NCI-H524 treated with DMSO at 0.1 percent for 48 hours (cell line): ENCODE data around the gene HIPK2.

Experiments
- DNase-seq: peaks from one replicate; lab custom pipeline; 2025; lab: John Stamatoyannopoulos, UW

Gene HIPK2

DNA sequence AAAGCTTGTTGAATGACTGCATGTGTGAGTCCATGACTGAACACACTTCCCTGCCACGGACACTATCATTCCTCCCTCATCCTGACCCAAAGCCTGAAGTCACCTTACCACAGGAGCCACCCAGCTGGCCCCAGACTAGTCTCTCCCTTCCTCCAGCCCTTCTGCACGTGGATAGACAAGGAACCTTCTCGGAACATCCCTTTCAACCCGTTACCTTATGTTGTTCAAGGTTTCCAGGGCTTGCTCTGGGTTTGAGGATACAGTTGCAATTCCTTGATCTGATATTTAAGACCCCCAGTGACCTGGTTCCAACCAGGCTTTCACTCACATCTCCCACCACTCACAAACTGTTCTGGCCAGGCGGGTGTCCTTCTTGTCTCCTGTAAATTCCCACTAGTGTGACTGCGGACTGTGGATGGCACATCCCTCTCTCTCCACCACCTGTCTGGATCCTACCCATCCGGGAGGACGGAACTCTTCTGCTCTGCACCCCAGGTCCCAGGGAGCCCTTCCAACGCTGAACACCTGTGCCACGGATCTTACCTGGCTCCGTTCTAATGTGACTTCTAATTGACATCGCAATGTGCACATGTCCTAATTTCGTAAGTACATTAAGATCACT is 62.5 kb downstream of the HIPK2 start:
- DNase-seq, result no peak

DNA sequence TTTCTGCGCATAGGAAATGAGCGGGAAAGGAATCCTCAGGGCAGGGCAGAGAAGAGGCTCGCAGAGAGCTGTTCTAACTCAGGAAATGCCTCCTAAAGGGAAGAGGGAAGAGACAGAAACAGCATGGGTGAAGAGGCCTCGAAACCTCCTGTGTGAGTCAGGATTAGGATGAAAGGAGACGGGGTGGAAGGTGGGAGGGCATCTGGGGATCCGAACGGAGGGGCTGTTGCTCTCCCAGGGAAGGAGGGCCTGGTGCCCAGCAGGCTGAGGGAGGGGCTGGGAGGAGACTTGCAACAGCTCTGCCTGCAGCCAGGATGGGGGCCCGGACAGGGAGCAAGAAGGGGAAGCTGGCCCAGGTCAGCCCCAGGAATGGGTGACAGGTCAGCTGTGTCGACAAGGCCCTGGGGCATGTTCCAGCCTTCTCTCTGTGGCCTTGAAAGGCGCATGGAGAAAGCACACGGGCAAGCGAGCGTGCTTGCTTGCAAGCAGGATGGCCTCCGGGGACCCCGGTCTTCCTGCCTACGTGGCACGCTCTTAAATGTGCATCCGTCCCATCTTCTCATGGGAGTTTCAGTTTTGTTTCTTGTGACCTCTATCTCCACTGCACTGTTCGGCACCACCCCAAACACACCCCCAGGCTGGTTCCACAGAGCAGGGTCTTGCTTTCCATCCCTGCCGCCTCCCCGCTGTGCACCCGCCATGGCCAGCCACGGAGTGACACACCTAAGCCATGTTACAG is 63.5 kb downstream of the HIPK2 start:
- DNase-seq, result no peak

DNA sequence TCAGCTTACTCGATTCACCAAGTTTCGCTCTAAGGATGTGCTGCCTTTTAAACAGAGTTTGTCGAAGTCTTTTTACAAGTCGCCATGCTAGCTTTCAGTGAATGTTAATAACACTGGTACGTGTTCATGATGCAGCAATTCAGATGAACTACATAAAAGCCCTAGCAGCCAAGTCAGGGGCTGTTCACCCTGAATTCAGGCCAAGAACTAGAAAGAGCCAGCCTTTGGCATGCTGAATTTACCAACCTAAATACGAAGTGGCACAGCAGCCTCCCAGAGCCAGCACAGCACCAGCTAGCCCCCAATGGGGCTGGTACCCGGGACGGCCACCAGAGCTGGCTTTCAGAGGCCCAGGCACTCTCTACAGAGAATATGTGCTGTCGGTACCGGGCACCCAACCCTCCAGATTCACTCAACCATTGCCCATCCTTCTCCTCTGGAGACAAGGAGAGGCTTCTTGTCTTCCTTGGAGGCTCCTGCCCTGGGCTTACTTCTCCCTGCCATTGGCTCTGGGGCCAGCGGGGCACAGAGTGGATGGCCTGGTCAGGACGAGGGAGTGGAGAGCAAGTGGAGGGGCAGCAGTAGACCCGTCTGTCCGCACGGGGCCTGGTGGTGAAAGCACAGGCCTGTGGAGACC is 64.2 kb downstream of the HIPK2 start:
- DNase-seq, result no peak

DNA sequence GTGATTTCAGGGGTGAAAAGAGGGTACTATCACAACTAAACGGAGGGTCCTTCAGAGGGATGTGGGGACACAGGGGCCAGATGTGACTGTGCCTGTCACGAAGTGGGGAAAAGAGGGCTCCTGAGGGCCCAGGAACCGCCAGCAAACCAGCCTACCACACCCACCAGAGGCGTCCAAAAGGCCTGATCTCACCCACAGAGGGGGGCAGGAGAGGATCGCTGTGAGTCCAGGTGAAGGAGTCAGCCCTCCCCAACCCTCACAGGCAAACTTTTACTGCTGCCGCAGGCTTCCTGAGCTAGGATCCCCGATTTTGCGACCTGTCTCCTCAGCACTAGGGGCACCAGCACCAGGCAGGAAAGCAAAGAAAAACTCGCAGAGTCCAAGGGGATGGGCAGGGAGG is 64.7 kb downstream of the HIPK2 start:
- no peak for DNase-seq

DNA sequence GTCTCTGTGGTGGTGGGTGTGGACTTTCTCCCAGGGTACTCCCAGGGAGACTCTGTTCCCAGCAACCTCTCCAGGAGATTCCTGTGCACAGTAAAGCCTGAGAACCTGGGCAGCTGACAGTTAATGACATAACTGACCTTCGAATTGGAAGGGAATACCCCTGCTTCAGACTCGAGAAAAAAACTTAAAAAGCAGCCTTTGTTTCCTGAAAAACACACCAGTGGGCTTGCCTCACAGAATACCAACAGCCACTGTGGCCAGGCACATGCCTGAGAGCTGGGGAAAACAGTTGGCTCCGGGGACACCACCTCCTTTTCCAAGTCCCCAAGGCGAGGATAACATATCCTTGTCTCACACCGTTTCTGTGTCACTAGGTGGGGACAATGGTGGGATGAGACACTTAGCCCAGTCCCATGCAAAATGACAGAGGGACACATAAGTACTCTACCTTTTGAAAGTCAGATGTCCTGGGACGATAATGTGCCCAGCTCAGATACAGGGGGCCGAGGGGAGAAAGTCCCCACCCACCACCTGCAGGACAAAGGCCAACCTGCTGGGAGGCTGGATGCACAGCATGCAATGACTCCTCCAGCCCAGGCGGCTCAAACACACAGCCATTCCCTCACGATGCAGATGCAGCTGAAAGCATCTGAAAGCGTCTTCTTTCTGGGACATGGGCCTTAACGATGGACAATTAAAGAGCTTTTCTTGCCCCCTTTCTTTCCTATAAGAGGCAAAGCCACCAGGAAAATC is 65.6 kb downstream of the HIPK2 start:
- DNase-seq, result no peak

DNA sequence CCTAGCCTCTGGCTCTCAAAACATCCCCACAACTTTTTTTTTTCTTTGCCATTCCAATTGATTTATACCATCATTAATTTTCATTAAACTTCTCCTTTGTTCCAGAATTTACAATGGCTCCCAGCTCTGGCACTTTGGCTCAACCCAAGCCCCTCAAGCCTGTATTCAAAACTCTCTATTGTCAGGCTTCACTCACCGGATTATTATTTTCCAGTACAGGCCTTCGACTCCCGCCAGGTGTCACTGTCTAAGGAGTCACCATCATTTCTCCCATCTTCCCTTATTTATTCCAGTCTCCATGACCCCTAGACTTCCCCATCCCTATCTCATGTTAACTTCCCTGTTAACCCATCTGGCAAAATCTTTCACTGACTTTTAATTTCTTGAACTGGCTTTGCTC is 67.8 kb downstream of the HIPK2 start:
- DNase-seq, result no peak

DNA sequence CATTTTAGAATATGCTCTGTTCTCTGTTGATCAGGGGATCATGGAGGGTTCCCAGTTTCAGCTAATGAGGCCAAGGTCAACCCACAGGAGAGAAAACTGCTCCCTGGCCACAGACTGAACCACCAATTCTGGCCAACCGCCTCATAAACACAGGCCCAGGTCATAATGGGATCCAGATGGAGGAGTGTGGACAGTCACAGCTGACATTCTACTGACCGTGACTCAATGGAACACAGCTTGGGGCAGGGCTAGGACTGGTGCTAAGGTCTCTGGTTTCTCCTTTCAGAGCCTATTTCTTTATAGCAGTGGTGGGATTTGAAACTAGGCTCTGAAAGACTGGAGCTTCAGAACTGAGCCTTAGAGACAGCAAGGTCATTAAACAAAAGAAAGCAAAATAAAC is 68.3 kb downstream of the HIPK2 start:
- DNase-seq, result no peak

DNA sequence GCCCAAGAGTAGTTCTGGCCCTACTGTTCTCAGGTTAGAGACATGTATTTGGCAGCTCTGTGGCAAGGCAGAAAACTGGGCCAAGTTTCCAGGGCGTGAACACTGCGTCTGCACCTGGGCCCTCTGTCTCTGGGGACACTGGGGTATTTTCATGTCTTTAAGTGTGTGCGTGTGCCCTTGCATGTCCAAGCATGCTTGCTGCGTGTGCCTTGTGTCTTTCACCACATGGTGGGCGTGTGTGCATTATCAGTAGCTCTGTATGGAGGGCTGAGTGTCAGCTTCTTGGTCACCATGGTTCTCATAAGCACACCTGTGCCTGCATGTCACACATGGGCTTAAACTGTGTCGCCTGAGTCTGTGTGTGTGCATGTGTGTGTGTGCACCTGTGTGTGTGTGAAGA is 69.3 kb downstream of the HIPK2 start:
- no peak for DNase-seq

DNA sequence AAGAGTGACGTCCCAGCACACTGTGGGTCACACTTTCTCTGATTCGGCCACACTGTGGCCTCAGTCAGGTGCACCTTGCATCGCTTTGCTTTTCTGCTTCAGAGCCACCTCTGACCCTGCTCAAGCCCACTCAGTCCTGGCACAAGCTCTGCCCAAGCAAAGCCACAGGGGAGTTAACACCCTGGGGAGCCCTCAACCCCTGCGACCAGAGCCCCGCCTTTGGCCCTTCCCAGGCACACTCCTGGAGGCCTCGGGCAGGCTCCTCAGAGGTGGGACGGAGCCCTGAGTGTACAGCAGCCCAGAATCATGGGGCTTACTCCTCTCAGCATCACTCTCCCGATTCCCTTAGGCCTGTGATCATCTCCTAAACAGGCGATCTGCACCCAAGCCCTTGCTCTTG is 71.0 kb downstream of the HIPK2 start:
- no peak for DNase-seq

DNA sequence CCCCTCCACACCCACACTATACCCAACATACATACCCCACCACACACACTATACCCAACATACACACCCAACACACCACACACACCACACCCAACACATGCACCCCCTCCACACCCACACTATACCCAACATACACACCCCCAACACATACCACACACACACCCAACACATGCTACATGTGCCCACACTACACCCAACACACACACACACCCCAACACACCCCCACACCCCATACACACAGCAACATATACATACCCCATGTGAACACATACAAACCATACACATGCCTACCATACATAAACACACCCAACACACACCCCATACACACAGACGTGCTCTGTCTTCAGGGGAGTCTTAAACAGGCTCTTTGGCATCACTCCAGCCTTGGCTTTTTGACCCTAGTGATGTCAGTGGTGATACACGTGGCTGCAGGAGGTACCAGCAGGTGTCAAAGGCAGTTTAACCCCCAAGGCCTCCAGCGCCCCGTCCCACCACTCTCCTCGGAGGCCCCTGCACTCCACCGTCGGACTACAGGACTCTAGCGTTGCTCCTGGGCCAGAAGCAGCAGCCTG is 73.4 kb downstream of the HIPK2 start:
- no peak for DNase-seq

DNA sequence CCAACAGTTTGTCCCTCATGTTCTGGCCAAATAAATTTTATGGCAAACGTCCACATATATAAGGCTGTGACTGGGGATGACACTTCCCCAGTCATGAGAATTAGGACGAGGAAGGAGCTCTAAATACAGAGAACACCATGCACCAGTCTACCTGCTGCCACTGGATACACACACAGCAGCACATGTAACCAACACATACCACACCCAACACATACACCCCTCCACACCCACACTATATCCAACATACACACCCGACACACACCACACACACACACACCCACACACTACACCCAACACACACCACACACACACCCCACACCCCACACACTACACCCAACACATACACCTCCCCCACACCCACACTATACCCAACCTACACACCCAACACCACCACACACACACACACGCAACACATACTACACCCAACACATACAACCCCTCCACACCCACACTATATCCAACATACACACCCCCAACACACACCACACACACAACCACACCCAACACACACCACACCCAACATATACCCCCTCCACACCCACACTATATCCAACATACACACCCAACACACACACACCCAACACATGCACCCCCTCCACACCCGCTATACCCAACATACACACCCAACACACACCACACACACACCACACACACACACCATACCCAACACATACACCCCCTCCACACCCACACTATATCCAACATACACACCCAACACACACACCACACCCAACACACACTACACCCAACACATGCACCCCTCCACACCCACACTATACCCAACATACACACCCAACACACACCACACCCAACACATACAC is 74.1 kb downstream of the HIPK2 start:
- DNase-seq, result no peak

DNA sequence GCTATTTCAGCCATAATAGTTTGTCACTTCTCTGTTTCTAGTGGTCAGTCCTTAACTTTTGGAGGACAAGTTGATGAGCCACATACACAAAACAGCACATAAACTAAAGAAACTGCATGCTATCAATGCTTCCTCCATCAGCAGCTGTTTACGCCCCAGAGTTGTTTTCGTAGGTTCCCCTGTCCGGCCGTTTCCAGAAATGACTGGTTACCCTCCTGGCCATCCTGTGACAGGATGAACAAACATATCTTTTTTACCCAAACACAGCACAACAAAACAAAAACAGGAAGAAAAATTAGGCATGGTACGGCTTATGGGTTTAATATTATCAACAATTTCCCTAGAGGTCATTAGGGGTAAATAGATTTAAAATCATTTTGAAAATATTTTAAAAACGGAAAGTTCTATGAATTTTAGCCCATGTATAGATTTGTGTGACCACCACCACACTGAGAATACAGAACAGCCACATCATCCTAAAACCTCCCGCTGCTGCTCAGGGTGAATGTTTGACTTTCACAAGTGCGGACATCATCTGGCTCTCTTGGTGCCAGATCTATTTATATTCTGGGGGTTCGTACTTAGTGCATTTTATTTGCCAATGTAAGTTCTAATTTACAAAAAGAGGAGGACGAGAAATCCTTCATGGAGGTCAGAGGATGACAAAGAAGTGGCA is 74.8 kb downstream of the HIPK2 start:
- DNase-seq, result no peak

DNA sequence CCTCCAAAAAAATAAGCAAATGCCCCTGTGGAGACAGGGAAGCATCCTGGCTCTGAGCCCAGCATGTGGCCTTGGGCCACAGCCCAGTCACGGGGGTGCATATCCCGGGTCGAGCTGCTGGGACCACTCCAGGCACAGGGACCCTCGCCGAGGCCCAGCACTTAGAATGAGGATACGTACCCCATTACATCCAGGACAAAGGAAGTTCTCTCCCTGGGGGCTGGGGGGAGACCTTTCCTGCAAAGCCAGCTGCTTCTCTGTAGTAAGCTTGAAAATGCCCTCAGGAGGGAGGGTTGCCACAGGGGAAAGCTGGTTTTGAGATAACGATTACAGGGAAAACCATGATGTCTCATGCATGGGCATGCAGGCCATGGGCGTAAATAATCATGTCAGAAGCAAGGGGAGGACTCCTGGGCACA is 75.5 kb downstream of the HIPK2 start:
- no peak for DNase-seq

DNA sequence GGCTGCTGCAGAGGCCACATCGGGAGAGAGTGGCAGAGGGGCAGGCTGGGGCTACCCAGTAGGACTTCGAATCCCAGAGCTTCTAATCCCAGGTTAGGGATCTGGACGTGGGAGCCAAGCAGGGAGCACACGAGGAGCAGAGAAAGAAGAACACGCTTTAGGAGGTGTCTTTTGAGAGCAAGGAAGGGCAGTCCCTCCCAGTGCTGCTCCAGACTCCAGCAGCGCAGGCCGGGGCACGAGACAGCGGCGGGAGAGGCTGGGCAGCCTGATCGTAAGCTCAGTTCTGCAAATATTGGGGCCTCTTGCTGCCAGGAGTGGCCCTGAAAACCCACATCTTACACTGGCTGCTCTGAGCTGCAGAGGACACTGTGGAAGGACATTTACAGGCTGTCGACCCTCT is 75.9 kb downstream of the HIPK2 start:
- DNase-seq, result no peak

DNA sequence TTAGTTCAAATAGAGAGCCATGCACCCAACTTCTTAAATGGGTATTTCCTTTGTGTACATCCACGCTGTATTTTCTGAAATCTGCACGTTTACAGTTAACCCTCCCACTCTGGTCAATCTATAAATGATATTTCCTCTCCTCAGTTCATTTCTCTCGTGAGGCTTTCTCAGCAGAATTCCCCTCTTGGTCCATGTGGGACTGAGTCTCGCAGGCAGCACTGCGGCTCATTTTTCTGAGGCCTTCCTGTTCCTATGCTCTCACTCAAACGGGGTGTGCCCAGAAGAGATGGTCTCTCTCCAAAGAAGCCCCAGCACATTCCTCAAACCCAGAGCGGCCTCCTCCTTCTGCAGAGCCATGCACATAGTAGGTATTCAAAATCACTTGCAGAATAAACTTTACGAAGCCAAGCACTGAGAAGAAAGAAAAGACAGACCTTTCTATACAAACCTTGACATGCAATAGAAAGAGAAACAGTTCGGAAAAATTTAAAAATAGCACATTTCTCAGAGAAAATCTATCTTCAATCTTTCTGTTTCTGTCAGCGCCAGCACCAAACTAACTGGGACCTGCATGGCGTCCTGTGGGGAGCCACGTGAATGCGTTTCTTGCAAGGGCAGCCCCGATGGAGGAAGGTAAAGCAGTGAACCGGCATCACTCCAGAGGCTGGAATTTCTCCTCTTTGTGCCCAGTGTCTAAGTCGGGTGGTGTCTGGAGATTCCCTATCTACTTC is 77.1 kb downstream of the HIPK2 start:
- DNase-seq, result no peak

DNA sequence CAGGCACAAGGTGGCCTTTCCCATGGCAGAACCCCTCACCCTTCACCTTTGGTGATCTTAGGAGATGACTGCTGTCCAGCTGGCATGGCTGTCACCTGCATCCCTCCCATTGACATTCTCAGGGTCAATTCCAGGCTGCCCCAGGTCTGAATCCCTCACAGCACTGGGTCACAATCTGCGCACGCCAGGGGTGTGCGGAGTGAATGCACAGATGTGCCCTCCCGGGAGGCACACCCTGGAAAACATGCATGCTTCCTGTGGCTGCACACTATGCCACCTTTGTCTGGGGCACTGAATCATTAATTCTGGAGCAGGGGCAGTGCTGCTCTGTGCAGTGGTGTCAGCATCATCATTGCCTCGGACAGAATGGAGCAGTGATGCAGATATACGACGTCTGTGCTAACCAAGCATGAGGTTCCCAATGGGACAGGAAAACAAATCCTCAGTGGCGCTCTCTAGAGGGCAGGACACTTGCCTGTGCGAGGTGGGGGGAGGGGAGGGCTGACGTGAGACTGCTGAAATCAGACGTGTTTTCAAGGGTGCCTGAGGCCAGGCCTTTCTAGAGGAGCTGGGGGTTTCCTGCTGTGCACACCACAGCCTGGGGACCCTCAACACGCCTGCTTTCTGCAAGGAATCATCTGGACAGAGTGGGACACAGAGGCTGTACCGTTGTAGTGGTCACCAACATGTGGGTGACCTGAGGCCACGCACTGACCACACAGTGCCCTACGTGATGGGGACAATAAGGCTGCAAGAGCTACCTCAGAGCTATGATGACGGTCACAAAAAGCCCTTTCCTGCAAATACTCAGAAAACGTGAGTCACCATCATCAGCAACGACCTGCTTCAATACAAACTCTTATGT is 77.9 kb downstream of the HIPK2 start:
- no peak for DNase-seq

DNA sequence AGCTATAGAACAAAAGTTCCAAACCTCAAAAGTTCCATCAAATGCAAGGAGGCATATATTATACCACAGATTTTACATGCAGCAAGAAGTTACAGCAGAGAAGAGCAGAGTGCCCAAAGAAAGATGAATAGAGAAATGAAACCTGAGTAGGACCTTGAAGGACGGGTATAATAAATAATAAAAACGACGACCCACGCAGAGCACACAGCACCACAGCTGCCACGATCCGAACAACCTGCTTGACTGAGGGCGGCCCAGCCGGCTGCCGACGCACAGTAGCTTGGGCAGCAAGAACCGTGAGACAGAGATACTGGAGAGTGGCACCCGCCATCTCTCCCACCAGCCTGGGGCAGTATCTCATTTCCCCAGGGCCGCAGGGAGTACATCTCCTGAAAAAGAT is 79.0 kb downstream of the HIPK2 start:
- no peak for DNase-seq

DNA sequence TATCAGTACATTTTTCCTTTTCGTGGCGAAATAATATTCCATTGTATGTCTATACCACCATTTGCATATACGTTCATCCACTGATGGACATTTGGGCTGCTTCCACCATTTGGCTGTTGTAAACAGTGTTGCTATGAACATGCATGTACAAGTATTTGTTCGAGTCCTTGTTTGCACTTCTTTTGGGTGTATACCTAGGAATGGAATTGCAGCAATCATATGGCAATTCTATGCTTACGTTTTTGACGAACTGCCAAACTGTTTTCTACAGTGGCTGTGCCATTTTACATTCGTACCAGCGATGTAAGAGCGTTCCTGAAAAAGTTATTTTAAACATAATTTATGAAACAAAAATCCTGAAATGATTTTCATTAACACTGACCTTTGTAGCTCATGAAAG is 79.5 kb downstream of the HIPK2 start:
- DNase-seq, result no peak

DNA sequence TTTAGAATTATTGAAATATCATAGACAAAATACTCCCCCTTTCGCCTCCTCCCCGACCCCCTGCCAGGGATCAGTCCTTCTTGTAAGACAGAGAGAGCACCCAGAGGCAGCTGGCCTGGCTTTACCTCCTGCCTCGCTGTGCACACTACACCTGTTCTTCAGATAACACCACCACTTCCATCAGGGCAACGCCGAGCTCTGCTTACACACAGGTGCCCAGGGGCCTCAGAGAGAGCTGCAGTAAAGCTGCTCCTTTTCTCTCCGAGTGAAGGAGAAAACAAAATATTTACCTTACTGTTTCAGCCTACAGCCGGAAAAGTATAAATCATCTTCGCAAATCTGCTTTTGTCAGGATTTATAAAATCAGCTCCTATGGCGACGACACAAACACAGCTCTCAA is 80.7 kb downstream of the HIPK2 start:
- DNase-seq, result no peak
